ENCODE data around the gene PPP1R2. TPM values are rescaled to one million over a fixed set of nuclear protein-coding genes. Genes with fewer than 3 reads are reported as not detected.

The PPP1R2 gene
- total and polyA plus RNA-seq, 2 of the 13 experiments (the other 11 are each of a cell fraction or from before 2014, with no cell fraction given): 36.5 to 86.5 TPM

DNA sequence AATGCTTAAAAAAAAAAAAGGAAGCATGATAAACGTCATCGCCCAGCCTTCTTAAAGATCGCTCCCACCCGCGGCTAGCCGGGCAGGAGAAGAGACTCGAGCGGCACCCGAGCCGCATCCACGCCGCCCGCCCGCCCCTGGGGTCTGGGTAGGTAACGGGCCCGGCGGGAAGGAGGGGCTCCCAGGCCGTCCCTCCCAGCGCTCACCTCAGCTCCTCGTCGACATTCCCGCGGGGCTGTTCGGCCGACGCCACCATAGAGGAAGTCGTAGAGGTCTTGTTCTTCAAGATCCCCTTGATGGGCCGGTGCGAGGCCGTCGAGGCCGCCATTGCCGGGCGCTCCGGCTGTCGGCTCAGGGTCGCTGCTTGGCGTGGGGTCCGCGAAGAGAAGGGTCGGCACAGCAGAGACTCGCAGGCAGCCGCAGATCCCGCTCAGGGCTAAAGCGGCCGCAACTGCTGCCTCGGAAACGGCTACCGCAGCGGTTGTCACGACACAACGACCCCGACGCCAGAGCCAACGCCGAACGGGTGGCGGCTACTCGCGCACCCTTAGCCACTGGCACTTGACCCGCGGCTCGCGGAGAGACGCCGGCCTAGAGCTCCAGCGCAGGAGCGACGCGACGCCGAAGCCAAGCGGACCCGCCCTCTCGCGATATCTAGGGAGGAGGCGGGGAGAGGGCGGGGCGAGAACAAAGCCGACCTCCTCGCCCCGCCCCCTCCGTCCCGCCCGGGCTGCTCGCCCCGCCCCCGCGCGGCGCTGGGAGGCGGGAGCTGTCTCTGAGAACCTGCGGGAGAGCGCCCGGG is at the start of gene PPP1R2 (continued):
- TF ChIP-seq, protein P1, sequence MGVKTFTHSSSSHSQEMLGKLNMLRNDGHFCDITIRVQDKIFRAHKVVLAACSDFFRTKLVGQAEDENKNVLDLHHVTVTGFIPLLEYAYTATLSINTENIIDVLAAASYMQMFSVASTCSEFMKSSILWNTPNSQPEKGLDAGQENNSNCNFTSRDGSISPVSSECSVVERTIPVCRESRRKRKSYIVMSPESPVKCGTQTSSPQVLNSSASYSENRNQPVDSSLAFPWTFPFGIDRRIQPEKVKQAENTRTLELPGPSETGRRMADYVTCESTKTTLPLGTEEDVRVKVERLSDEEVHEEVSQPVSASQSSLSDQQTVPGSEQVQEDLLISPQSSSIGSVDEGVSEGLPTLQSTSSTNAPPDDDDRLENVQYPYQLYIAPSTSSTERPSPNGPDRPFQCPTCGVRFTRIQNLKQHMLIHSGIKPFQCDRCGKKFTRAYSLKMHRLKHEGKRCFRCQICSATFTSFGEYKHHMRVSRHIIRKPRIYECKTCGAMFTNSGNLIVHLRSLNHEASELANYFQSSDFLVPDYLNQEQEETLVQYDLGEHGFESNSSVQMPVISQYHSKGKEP (CRISPR knock-in tag; IDR thresholded peaks at IDR 0.05): no peak
- TF ChIP-seq ZNF441 (CRISPR knock-in tag; IDR thresholded peaks at IDR 0.05; ENCODE audit: borderline replicate concordance): peak; percentile 75; the same call in 1 of the 2 replicates
- TF ChIP-seq PRMT3 (CRISPR knock-in tag; IDR thresholded peaks at IDR 0.05; ENCODE audit: borderline replicate concordance, low read depth): no peak
- peak; percentile 80; the same call in 1 of the 2 replicates for TF ChIP-seq EED (CRISPR knock-in tag; IDR thresholded peaks at IDR 0.05)
- no peak for TF ChIP-seq CREM (IDR thresholded peaks at IDR 0.05)
- no peak for TF ChIP-seq CREM (CRISPR knock-in tag; IDR thresholded peaks at IDR 0.05)
- no peak for TF ChIP-seq HMG20B (CRISPR knock-in tag; conservative IDR thresholded peaks at IDR 0.05)
- peak; percentile 74 for TF ChIP-seq HIVEP1 (CRISPR knock-in tag; IDR thresholded peaks at IDR 0.05)
- peak; percentile 77 for TF ChIP-seq MXI1 (IDR thresholded peaks at IDR 0.05; ENCODE audit: borderline replicate concordance, low read depth, low read length)
- no peak for TF ChIP-seq XBP1 (CRISPR knock-in tag; IDR thresholded peaks at IDR 0.05)
- TF ChIP-seq ZNF232 (CRISPR knock-in tag; IDR thresholded peaks at IDR 0.05; ENCODE audit: borderline replicate concordance): no peak
- no peak for TF ChIP-seq ZNF530 (CRISPR knock-in tag; IDR thresholded peaks at IDR 0.05; ENCODE audit: low read depth)
- TF ChIP-seq HHEX (CRISPR knock-in tag; IDR thresholded peaks at IDR 0.05): no peak
- no peak; the same call in 1 of the 2 replicates for TF ChIP-seq ZNF780A (CRISPR knock-in tag; IDR thresholded peaks at IDR 0.05)
- no peak for TF ChIP-seq CEBPB (IDR thresholded peaks at IDR 0.05; ENCODE audit: borderline replicate concordance, low read depth, low read length)
- no peak for TF ChIP-seq ZNF644 (CRISPR knock-in tag; IDR thresholded peaks at IDR 0.05; ENCODE audit: low read depth)
- no peak for TF ChIP-seq ZNF260 (CRISPR knock-in tag; IDR thresholded peaks at IDR 0.05; ENCODE audit: borderline replicate concordance, low read depth)
- TF ChIP-seq ZNF598 (CRISPR knock-in tag; IDR thresholded peaks at IDR 0.05; ENCODE audit: borderline replicate concordance): peak; percentile 67; the same call in 1 of the 2 replicates
- no peak for TF ChIP-seq ZNF720 (CRISPR knock-in tag; IDR thresholded peaks at IDR 0.05)
- TF ChIP-seq ZMYM3 (CRISPR knock-in tag; IDR thresholded peaks at IDR 0.05): no peak
- TF ChIP-seq, protein P2, sequence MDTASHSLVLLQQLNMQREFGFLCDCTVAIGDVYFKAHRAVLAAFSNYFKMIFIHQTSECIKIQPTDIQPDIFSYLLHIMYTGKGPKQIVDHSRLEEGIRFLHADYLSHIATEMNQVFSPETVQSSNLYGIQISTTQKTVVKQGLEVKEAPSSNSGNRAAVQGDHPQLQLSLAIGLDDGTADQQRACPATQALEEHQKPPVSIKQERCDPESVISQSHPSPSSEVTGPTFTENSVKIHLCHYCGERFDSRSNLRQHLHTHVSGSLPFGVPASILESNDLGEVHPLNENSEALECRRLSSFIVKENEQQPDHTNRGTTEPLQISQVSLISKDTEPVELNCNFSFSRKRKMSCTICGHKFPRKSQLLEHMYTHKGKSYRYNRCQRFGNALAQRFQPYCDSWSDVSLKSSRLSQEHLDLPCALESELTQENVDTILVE (CRISPR knock-in tag; IDR thresholded peaks at IDR 0.05): no peak
- TF ChIP-seq POLR2A (IDR thresholded peaks at IDR 0.05; ENCODE audit: insufficient read depth in 1 of 2, low read depth in 2 of 2, low read length in 2 of 2): peak; percentile 91 to 96
- TF ChIP-seq RORA (CRISPR knock-in tag; IDR thresholded peaks at IDR 0.05): no peak
- 0 out of 2 replicates have a peak, but pooled peaks have one; percentile 24 for TF ChIP-seq MAF1 (CRISPR knock-in tag; IDR thresholded peaks at IDR 0.05; ENCODE audit: borderline replicate concordance)
- peak; percentile 78 for TF ChIP-seq SPEN (CRISPR knock-in tag; IDR thresholded peaks at IDR 0.05; ENCODE audit: low read depth)
- peak; percentile 28; the same call in 1 of the 2 replicates for TF ChIP-seq SP140L (CRISPR knock-in tag; IDR thresholded peaks at IDR 0.05; ENCODE audit: borderline replicate concordance)
- TF ChIP-seq ZNF790 (CRISPR knock-in tag; IDR thresholded peaks at IDR 0.05; ENCODE audit: borderline replicate concordance): no peak
- peak; percentile 33; the same call in 1 of the 2 replicates for TF ChIP-seq FOXK1 (CRISPR knock-in tag; IDR thresholded peaks at IDR 0.05; ENCODE audit: borderline replicate concordance, low read depth)
- TF ChIP-seq EHMT2 (IDR thresholded peaks at IDR 0.05; ENCODE audit: borderline replicate concordance, low read depth, low read length): no peak
- peak; percentile 69; the same call in 1 of the 2 replicates for TF ChIP-seq ZNF143 (CRISPR knock-in tag; IDR thresholded peaks at IDR 0.05)
- TF ChIP-seq JUNB (CRISPR knock-in tag; IDR thresholded peaks at IDR 0.05; ENCODE audit: borderline replicate concordance): no peak
